HEK293 (cell line): ENCODE measurements around the gene MRPS27.

ENCODE experiments used
- CTCF ChIA-PET: fragments of 350-600 bp; formaldehyde crosslinking; extraction: SDS; loops from one replicate; lab custom pipeline; 2021; ENCODE audit warnings: antibody characterized with exemption; lab: Yijun Ruan, JAX
- POLR2A ChIA-PET: fragments of 300-600 bp; formaldehyde crosslinking; extraction: SDS; loops from one replicate; lab custom pipeline; 2020; ENCODE audit warnings: antibody characterized with exemption, inconsistent platforms; lab: Yijun Ruan, JAX
- H3K27ac ChIP-seq: fragments of 200-500 bp; sonication (Bioruptor generic); 2 replicates; pipeline ENCODE4 v1.5.1; 2014; ENCODE audit warnings: low read depth, low read length, control low read depth, inconsistent platforms; ENCODE audit errors: extremely low read depth
- H3K36me3 ChIP-seq, 2 experiments: fragments of 200-500 bp in 1 of 2; sonication (Bioruptor generic) in 1 of 2; 1 replicate in 1 of 2; 2 replicates in 1 of 2; pipeline ENCODE4 v1.5.1; 2014 to 2017; ENCODE audit warnings: inconsistent platforms in 2 of 2, low read length in 2 of 2; ENCODE audit not compliant: control insufficient read depth in 2 of 2, insufficient read depth in 1 of 2
- H3K4me1 ChIP-seq: fragments of 200-500 bp; sonication (Bioruptor generic); 2 replicates; pipeline ENCODE4 v1.5.1; 2014; ENCODE audit warnings: mild to moderate bottlenecking, low read length, inconsistent platforms; ENCODE audit not compliant: control insufficient read depth, insufficient read depth
- H3K4me3 ChIP-seq: 2 replicates; pipeline ENCODE4 v1.5.1; 2011; ENCODE audit warnings: low read depth, mild to moderate bottlenecking, control low read depth, low read length, moderate library complexity
- H3K9me3 ChIP-seq: fragments of 200-500 bp; sonication (Bioruptor generic); 2 replicates; pipeline ENCODE4 v1.5.1; 2014; ENCODE audit warnings: low read depth, low read length, inconsistent platforms; ENCODE audit not compliant: control insufficient read depth, insufficient read depth
- GLI2 ChIP-seq: fragments of 450-650 bp; formaldehyde crosslinking; IDR thresholded peaks from 2 replicates; pipeline ENCODE4; 2017; ENCODE audit warnings: missing biosample characterization, missing genetic modification characterization, low read depth, borderline replicate concordance
- KLF1 ChIP-seq: fragments of 450-650 bp; formaldehyde crosslinking; IDR thresholded peaks from 2 replicates; pipeline ENCODE4 v1.5.1; 2016; ENCODE audit warnings: missing biosample characterization, missing genetic modification characterization
- OSR2 ChIP-seq: fragments of 450-650 bp; formaldehyde crosslinking; IDR thresholded peaks from 2 replicates; pipeline ENCODE4 v1.5.1; 2016; ENCODE audit warnings: missing biosample characterization, missing genetic modification characterization
- PBX3 ChIP-seq: sonication (generic); formaldehyde crosslinking; IDR thresholded peaks from 2 replicates; pipeline ENCODE4 v1.8.1; 2022; ENCODE audit warnings: mild to moderate bottlenecking, moderate library complexity, missing genetic modification reagents
- PRDM6 ChIP-seq: fragments of 450-650 bp; formaldehyde crosslinking; IDR thresholded peaks from 2 replicates; pipeline ENCODE4 v1.5.1; 2017; ENCODE audit warnings: missing biosample characterization, missing genetic modification characterization
- SCRT2 ChIP-seq: fragments of 450-650 bp; formaldehyde crosslinking; IDR thresholded peaks from 2 replicates; pipeline ENCODE4 v1.5.1; 2016; ENCODE audit warnings: missing biosample characterization, missing genetic modification characterization
- WT1 ChIP-seq: fragments of 450-650 bp; formaldehyde crosslinking; IDR thresholded peaks from 2 replicates; pipeline ENCODE4 v1.5.1; 2016; ENCODE audit warnings: missing biosample characterization, missing genetic modification characterization
- ZBTB11 ChIP-seq: fragments of 450-650 bp; formaldehyde crosslinking; conservative IDR thresholded peaks from 2 replicates; pipeline ENCODE4 v1.5.1; 2016; ENCODE audit warnings: low read depth, missing biosample characterization, missing genetic modification characterization
- ZBTB49 ChIP-seq: fragments of 450-650 bp; formaldehyde crosslinking; IDR thresholded peaks from 2 replicates; pipeline ENCODE4 v1.5.1; 2016; ENCODE audit warnings: missing biosample characterization, missing genetic modification characterization, low read depth
- ZEB2 ChIP-seq: fragments of 450-650 bp; formaldehyde crosslinking; IDR thresholded peaks from 2 replicates; pipeline ENCODE4 v1.5.1; 2016; ENCODE audit warnings: missing biosample characterization, missing genetic modification characterization
- ZFP41 ChIP-seq: fragments of 450-650 bp; formaldehyde crosslinking; IDR thresholded peaks from 2 replicates; pipeline ENCODE4 v1.5.1; 2016; ENCODE audit warnings: missing biosample characterization, missing genetic modification characterization, borderline replicate concordance
- ZNF214 ChIP-seq: fragments of 450-650 bp; formaldehyde crosslinking; IDR thresholded peaks from 2 replicates; pipeline ENCODE4 v1.5.1; 2017; ENCODE audit warnings: missing biosample characterization, mild to moderate bottlenecking, missing genetic modification characterization, borderline replicate concordance
- ZNF292 ChIP-seq: fragments of 450-650 bp; formaldehyde crosslinking; IDR thresholded peaks from 2 replicates; pipeline ENCODE4 v1.5.1; 2016; ENCODE audit warnings: low read depth, missing biosample characterization, missing genetic modification characterization, borderline replicate concordance
- ZNF362 ChIP-seq: fragments of 450-650 bp; formaldehyde crosslinking; IDR thresholded peaks from 2 replicates; pipeline ENCODE4 v1.5.1; 2016; ENCODE audit warnings: missing biosample characterization, missing genetic modification characterization
- ZNF549 ChIP-seq: fragments of 450-650 bp; IDR thresholded peaks from 2 replicates; pipeline ENCODE4 v1.5.1; 2018; ENCODE audit warnings: missing biosample characterization, missing genetic modification characterization, mild to moderate bottlenecking, inconsistent platforms, moderate library complexity
- ZNF639 ChIP-seq: fragments of 450-650 bp; formaldehyde crosslinking; IDR thresholded peaks from 2 replicates; pipeline ENCODE4 v1.5.1; 2016; ENCODE audit warnings: missing biosample characterization, missing genetic modification characterization
- ZNF645 ChIP-seq: fragments of 450-650 bp; formaldehyde crosslinking; IDR thresholded peaks from 2 replicates; pipeline ENCODE4; 2016; ENCODE audit warnings: missing biosample characterization, missing genetic modification characterization
- ZNF791 ChIP-seq: fragments of 450-650 bp; formaldehyde crosslinking; IDR thresholded peaks from 2 replicates; pipeline ENCODE4 v1.5.1; 2016; ENCODE audit warnings: missing biosample characterization, missing genetic modification characterization
- ZSCAN16 ChIP-seq: fragments of 450-650 bp; formaldehyde crosslinking; IDR thresholded peaks from 2 replicates; pipeline ENCODE4 v1.5.1; 2016; ENCODE audit warnings: missing biosample characterization, missing genetic modification characterization
- ZSCAN30 ChIP-seq: fragments of 450-650 bp; IDR thresholded peaks from 2 replicates; pipeline ENCODE4 v1.5.1; 2018; ENCODE audit warnings: missing biosample characterization, mild to moderate bottlenecking, missing genetic modification characterization, moderate library complexity
- ZXDB ChIP-seq: fragments of 450-650 bp; formaldehyde crosslinking; IDR thresholded peaks from 2 replicates; pipeline ENCODE4 v1.5.1; 2016; ENCODE audit warnings: missing biosample characterization, missing genetic modification characterization

Gene MRPS27

GRCh38 chr5:72255237-72255636 is 64.8 kb downstream of the MRPS27 start:
- Histone ChIP-seq H3K36me3 (no peaks in the 10 kb centered on the region), H3K9me3 (no peaks in the 10 kb centered on the region), H3K4me1 (peaks cover 14% of the 10 kb centered on the region), H3K4me3 (no peak overlapping the region), H3K27ac (no peak overlapping the region)
- ChIA-PET POLR2A (no interaction called here), CTCF (interaction anchor here (0.7 kb wide), 1 partner anchor 244 kb away, joined by 3 read pairs; no protein-coding TSS in a partner anchor)
- TF ChIP-seq ZNF292 (tag by site-specific recombination): no peak
- peak; percentile 84 for TF ChIP-seq WT1 (tag by site-specific recombination)
- TF ChIP-seq ZEB2 (tag by site-specific recombination): no peak
- peak; percentile 73 for TF ChIP-seq KLF1 (tag by site-specific recombination)
- TF ChIP-seq ZXDB (tag by site-specific recombination): 0 out of 2 replicates have a peak, but pooled peaks have one; percentile 38
- no peak for TF ChIP-seq ZNF362 (tag by site-specific recombination)
- no peak for TF ChIP-seq ZBTB11 (tag by site-specific recombination)
- TF ChIP-seq ZSCAN30 (tag by site-specific recombination): no peak
- TF ChIP-seq SCRT2: no peak
- peak; percentile 72 for TF ChIP-seq PRDM6 (tag by site-specific recombination)
- peak; percentile 59; the same call in 1 of the 2 replicates for TF ChIP-seq OSR2 (tag by site-specific recombination)
- TF ChIP-seq ZBTB49 (tag by site-specific recombination): no peak

- no peak overlapping the region for H3K4me3 ChIP-seq
- H3K36me3 ChIP-seq: no peaks in the 10 kb centered on the region
- POLR2A ChIA-PET: no interaction called here
- H3K4me1 ChIP-seq: peaks cover 19% of the 10 kb centered on the region
- no peak for TF ChIP-seq ZFP41
- no peak for TF ChIP-seq ZNF639 (tag by site-specific recombination)
- no peak for TF ChIP-seq ZNF645 (tag by site-specific recombination)
- TF ChIP-seq GLI2 (tag by site-specific recombination): no peak
- TF ChIP-seq ZSCAN16 (tag by site-specific recombination): no peak
- no peak for TF ChIP-seq ZNF791 (tag by site-specific recombination)
- no peak for TF ChIP-seq ZNF214 (tag by site-specific recombination)
- TF ChIP-seq ZNF549: no peak
- TF ChIP-seq PBX3: no peak
- H3K9me3 ChIP-seq: no peaks in the 10 kb centered on the region
- H3K27ac ChIP-seq: no peak overlapping the region
- CTCF ChIA-PET: no interaction called here
These were observed 67.4 kb downstream of the MRPS27 start for GRCh38 chr5:72252574-72253155.
